PC-3 (cell line): ENCODE measurements around the gene CIDEB.

Source experiments
- EZH2 ChIP-seq: fragments of 300-600 bp; sonication (generic); IDR thresholded peaks from one replicate; pipeline ENCODE4 v1.6.1; 2017; ENCODE audit warnings: antibody characterized with exemption, mild to moderate bottlenecking, low read length; ENCODE audit not compliant: unreplicated experiment
- TF ChIP-seq, protein P1 (sequence below): fragments of 300-600 bp; sonication (generic); conservative IDR thresholded peaks from 2 replicates; pipeline ENCODE4 v1.5.1; 2017; ENCODE audit warnings: antibody characterized with exemption, low read depth, mild to moderate bottlenecking, low read length

DNA sequence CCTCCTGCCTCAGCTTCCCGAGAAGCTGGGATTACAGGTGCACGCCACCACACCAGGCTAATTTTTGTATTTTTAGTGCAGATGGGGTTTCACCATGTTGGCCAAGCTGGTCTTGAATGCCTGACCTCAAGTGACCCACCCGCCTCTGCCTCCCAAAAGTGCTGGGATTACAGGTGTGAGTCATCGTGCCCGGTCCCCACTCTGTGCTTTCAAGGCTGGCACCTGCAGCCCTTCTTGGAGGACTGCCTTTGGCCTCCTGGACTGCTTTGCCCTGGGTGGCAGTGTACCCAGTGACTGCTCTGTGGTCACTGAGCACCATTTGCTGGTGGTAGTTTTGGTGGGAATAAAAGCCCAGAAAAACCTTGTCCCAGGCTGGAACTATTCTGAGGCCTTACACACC, 20.8 kb downstream of the CIDEB start:
- TF ChIP-seq, protein P1, sequence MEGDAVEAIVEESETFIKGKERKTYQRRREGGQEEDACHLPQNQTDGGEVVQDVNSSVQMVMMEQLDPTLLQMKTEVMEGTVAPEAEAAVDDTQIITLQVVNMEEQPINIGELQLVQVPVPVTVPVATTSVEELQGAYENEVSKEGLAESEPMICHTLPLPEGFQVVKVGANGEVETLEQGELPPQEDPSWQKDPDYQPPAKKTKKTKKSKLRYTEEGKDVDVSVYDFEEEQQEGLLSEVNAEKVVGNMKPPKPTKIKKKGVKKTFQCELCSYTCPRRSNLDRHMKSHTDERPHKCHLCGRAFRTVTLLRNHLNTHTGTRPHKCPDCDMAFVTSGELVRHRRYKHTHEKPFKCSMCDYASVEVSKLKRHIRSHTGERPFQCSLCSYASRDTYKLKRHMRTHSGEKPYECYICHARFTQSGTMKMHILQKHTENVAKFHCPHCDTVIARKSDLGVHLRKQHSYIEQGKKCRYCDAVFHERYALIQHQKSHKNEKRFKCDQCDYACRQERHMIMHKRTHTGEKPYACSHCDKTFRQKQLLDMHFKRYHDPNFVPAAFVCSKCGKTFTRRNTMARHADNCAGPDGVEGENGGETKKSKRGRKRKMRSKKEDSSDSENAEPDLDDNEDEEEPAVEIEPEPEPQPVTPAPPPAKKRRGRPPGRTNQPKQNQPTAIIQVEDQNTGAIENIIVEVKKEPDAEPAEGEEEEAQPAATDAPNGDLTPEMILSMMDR: no peak
- no peak for TF ChIP-seq EZH2
